22Rv1 (cell line): Measurements from ENCODE around the gene C17orf75.

Experiments
- ZFX ChIP-seq: fragments of 450-650 bp; IDR thresholded peaks from 2 replicates; pipeline ENCODE4 v1.6.1; 2017; ENCODE audit warnings: antibody characterized with exemption, borderline replicate concordance
- TF ChIP-seq, protein P1 (sequence below): fragments of 450-650 bp; IDR thresholded peaks from 2 replicates; pipeline ENCODE4 v1.5.1; 2017; ENCODE audit warnings: mild to moderate bottlenecking

DNA sequence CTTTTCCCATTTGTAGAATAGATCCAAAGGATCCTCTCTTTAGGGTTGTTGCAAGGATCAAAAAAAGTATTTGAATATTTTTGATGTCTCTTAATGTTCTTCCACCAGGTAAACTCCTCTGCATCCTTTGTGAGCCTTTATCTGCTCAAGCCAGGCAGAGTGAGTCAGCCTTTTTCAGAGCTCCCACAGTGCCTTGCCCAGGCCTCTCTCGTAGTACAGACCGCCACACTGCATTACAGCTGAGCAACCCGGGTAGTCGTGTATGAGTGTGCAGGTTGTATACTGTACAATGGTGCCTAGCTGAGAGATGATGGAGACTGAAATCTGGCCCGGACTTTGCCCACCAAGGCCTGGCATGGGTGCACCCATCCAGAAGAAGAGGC is 55.5 kb downstream of the C17orf75 start:
- TF ChIP-seq, protein P1, sequence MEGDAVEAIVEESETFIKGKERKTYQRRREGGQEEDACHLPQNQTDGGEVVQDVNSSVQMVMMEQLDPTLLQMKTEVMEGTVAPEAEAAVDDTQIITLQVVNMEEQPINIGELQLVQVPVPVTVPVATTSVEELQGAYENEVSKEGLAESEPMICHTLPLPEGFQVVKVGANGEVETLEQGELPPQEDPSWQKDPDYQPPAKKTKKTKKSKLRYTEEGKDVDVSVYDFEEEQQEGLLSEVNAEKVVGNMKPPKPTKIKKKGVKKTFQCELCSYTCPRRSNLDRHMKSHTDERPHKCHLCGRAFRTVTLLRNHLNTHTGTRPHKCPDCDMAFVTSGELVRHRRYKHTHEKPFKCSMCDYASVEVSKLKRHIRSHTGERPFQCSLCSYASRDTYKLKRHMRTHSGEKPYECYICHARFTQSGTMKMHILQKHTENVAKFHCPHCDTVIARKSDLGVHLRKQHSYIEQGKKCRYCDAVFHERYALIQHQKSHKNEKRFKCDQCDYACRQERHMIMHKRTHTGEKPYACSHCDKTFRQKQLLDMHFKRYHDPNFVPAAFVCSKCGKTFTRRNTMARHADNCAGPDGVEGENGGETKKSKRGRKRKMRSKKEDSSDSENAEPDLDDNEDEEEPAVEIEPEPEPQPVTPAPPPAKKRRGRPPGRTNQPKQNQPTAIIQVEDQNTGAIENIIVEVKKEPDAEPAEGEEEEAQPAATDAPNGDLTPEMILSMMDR: no peak
- TF ChIP-seq ZFX: no peak
